Measurements from ENCODE around the gene INCENP. TPM values are rescaled to one million over a fixed set of nuclear protein-coding genes. Genes with fewer than 3 reads are reported as not detected.

Gene INCENP
- total RNA-seq, 2 experiments from 2014 or later: 103 to 183 TPM

- ChIA-PET POLR2A (no interaction called here), CTCF (ENCODE audit: unreplicated experiment) (interaction anchor here (0.7 kb wide), 1 partner anchor 252 kb away, joined by 3 read pairs; no protein-coding TSS in a partner anchor)
- no peaks in the 10 kb centered on the region for H3K4me1 ChIP-seq (ENCODE audit: insufficient read depth, low read length, poor library complexity, severe bottlenecking)
- H3K9me2 ChIP-seq (ENCODE audit: insufficient read depth, low read length): no peaks in the 10 kb centered on the region
- TF ChIP-seq EZH2phosphoT487 (IDR thresholded peaks at IDR 0.05; ENCODE audit: borderline replicate concordance, low read depth, low read length) (no peak), CTCF (conservative IDR thresholded peaks at IDR 0.05; ENCODE audit: low read length) (no peak)
- H3K79me2 ChIP-seq (ENCODE audit: insufficient read depth, low read depth, low read length): no peaks in the 10 kb centered on the region
- no peaks in the 10 kb centered on the region for H3K9me3 ChIP-seq (ENCODE audit: low read length)
- H3K27ac ChIP-seq (ENCODE audit: low read depth, low read length, poor library complexity, severe bottlenecking): no peak overlapping the region
- DNase-seq (ENCODE audit: low spot score): no peak
- H3K4me2 ChIP-seq (ENCODE audit: low read length): no peak overlapping the region
- no peaks in the 10 kb centered on the region; the same call in 1 of the 2 replicates for H4K20me1 ChIP-seq (ENCODE audit: insufficient read depth, low read length)
- no peak overlapping the region for H3K4me3 ChIP-seq (ENCODE audit: low read depth, low read length, poor library complexity, severe bottlenecking)
- intact Hi-C loops (cut with micrococcal nuclease; ENCODE audit: unreplicated experiment): no loop called here
- BruUV-seq (replicated peaks): no TSS peak
- peaks cover 77% of the 10 kb centered on the region for H3K36me3 ChIP-seq (ENCODE audit: insufficient read depth, low read length)
- no peak overlapping the region for H2AFZ ChIP-seq (ENCODE audit: low read length)
Measured at GRCh38 chr11:62150887-62151736, 27.3 kb downstream of the INCENP start.

GRCh38 chr11:62151737-62152102, 27.9 kb downstream of the INCENP start:
- Histone ChIP-seq H3K9me3 (ENCODE audit: low read length) (no peaks in the 10 kb centered on the region), H3K27ac (ENCODE audit: low read depth, low read length, poor library complexity, severe bottlenecking) (no peak overlapping the region), H3K79me2 (ENCODE audit: insufficient read depth, low read depth, low read length) (no peaks in the 10 kb centered on the region), H3K4me2 (ENCODE audit: low read length) (no peak overlapping the region), H3K9me2 (ENCODE audit: insufficient read depth, low read length) (no peaks in the 10 kb centered on the region), H2AFZ (ENCODE audit: low read length) (no peak overlapping the region), H3K4me3 (ENCODE audit: low read depth, low read length, poor library complexity, severe bottlenecking) (no peak overlapping the region), H4K20me1 (ENCODE audit: insufficient read depth, low read length) (no peaks in the 10 kb centered on the region; the same call in 1 of the 2 replicates), H3K4me1 (ENCODE audit: insufficient read depth, low read length, poor library complexity, severe bottlenecking) (no peaks in the 10 kb centered on the region), H3K36me3 (ENCODE audit: insufficient read depth, low read length) (peaks cover 71% of the 10 kb centered on the region)
- TF ChIP-seq EZH2phosphoT487 (IDR thresholded peaks at IDR 0.05; ENCODE audit: borderline replicate concordance, low read depth, low read length) (no peak), CTCF (conservative IDR thresholded peaks at IDR 0.05; ENCODE audit: low read length) (no peak)
- DNase-seq (ENCODE audit: low spot score): no peak
- intact Hi-C loops (cut with micrococcal nuclease; ENCODE audit: unreplicated experiment): no loop called here
- ChIA-PET CTCF (ENCODE audit: unreplicated experiment) (no interaction called here), POLR2A (no interaction called here)
- no TSS peak for BruUV-seq (replicated peaks)

Data from OCI-LY7 (cell line).